T-helper 2 cell (primary cell): Measurements from ENCODE around the gene ODC1.

Experiments
- DNase-seq, 5 experiments: peaks; one replicate each; pipeline versions ENCODE4 v3.0.0 to v3.0.0-alpha.2; 2012 to 2022

The ODC1 gene

DNA sequence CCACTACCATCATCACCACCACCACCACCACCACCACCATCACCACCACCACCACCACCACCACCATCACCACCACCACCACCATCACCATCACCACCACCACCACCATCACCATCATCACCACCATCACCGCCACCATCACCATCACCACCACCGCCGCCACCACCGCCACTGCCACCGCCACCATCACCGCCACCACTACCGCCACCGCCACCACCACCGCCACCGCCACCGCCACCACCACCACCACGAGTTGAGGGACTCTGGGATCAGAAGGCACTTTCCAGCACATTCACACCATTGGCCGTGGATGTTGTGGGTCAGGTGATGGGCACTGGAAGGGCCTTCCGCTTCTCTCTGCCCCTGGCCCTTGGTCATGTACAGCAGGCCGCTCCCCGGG lies 48.8 kb downstream of the ODC1 start:
- no peak for DNase-seq

DNA sequence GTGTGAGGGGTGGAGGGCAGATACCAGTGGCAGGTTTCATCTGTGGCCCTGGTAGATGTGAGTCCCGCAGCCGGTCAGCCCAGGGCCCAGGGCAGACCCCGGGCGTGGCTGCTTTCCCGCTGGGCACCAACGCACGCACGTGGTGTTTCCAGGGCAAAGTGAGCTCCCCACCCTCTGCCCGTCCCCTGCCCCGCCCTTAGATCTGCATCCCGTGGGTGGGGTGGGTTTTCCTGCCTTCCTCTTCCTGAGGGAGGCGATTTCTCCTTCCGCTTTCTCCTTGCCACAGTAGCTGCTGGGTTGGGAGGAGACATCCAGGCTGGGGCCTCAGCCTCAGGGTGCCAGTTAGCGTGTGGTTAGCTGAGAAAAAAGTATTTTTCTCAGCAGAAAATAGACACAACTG lies 49.6 kb downstream of the ODC1 start:
- DNase-seq: no peak

DNA sequence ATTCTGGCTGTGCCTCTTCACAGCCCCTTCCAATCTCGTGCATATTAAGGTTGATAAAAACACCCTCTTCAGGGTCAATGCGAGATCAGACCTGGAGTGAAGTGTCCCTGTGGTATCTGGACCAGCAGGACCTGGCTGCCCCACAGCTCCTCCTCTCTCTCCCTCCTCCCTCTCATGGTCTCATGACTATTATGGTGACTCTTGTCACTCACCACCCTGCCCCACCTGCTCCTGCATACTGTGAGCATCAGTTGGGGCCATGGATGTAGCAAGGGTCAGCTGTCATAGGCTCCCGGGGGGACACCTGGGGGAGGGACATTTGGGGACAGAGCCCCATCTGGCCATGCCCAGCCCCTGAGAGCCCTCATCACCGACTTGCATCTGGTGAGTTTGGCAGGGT lies 50.2 kb downstream of the ODC1 start:
- no peak for DNase-seq

DNA sequence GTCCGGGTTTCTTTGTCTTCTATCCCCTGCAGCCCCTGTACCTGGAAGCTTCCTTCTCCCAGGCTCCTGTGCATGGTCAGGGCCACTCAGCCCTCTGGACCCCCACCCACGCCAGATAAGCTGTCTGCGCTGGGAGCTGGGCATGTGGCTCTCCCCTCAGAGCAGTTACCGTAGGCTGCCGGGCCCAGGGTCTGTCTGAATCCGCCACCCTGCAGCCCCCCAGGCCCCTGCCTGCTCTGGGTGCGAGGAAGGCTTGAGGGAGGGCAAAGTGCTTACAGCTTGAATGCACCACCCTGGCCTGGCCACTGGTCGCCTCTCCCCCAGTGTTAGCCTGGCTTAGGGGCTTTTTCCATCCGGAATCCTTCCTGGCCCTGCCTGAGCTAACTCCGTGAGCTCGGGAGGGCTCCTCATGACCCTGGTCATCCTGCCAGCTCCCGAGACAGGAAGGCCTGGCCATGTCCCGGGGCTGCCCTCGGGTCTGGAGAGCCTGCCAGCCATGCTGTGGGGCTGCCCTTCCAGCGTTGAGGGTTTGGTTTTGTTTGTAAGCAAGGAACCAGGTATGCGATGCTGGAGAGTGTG lies 50.7 kb downstream of the ODC1 start:
- no peak for DNase-seq

DNA sequence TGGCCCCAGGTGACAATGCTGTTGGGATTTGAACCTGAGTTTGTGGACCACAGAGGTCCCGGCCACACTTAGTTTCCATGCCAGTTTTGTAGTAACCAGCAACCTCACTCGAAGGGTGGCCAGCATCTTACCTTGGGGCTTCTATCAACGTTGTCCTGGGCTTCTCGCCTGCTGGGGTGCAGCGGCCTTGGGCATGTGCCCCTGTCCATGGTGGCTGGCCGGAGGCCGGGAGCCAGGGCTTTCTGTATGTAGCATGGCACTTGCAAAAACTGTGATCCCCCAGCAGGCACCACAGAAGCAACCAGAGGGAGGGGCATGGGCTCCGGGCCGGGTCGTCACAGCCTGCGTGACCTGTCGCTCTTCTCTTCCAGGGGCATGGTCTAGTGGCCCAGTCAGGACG lies 51.7 kb downstream of the ODC1 start:
- no peak for DNase-seq

DNA sequence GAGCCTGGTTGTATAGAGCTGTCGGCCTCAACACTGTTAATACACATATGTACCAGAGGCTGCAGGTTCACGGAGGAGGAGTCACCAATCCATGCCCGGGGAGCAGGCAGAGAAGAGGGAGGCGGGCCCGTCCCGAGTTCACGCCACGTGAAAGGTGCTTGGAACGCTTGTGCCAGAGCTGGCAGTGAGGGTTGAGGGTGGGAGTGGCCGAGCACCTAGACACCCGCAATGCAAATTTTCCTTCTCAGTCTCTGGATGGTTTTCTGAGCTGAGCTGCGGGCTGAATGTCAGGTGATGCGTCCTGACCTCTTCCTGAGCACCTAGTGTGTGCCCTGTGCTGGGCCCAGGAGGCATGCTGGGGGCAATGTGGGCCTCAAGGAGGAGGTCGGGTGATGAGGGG lies 52.2 kb downstream of the ODC1 start:
- DNase-seq: no peak

DNA sequence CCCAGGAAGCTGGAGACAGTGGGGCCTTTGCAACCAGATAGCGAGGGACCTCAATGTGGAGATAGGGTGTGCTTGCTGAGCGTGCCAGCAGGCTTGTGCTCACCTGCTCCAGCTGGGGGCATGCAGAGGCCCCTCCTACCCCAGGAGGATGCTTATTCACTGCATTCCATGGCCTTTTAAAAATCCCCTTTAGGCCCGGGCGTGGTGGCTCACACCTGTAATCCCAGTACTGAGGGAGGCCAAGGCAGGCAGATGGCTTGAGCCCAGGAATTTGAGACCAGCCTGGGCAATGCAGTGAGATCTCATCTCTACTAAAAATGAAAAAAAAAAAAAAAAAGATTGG lies 54.5 kb downstream of the ODC1 start:
- DNase-seq: no peak

DNA sequence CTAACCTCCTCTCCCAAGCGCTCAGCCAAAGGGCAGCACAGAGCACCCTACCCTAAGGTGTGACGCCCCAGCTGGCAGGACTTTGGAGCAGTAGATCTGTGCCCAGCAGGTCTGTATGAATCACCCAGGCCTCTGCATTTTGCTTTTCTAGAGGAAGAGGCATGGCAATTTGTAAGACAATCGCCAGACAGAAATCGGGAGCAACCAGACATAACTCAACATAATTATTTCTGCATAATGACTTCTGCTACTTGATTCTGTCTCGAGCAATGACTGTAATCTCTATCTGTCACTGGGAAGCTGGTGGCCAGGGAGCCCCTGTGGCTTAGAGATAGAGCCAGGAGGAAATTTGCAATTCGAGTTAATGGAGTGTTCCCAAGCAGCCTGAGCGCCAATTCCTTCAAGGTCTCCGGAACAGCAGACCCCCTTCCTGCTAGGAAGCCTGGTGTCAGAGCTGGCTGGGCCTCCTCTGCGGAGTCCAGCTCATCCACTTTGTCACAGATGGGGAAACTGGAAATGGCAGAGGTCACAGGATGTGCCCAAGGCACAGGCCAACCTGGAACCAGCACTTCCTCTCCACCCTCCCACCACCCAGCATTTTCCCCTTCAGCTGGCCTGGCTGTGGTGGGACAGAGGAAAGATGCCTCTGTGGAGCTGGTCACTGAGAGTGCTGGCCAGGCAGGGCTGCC lies 55.0 kb downstream of the ODC1 start:
- DNase-seq: no peak

DNA sequence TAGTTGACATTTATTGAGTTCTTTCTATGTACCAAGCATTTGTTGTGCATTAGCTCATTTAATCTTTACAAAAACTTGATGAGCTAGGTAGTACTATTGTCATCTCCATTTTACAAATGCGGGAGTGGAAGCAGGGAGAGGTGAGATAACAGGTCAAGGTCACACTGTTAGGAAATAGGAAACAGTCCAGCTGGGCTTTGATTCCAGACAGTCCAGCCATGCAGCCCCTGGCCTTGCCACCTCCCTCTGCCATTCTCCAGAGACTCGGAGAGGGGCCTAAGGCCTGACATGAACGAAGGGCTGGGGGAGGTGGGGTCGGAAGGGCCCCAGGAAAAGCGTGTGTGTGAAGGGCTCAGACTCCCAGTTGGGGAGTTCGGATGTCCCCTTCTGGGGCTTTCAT lies 55.6 kb downstream of the ODC1 start:
- no peak for DNase-seq

DNA sequence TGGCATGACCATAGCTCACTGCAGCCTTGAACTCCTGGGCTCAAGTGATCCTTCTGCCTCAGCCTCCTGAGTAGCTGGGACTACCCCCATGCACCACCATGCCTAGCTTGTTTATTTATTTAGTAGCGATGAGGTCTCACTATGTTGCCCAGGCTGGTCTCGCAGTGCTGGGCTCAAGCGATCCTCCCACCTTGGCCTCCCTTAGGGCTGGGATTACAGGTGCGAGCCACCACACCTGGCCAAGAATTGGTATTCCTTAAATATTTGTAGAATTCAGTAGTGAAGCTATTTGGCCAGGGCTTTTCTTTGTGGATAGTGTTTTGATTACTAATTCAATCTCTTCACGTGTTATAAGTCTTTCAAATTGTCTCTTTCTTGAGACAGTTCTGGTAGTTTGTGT lies 56.0 kb downstream of the ODC1 start:
- DNase-seq: no peak

DNA sequence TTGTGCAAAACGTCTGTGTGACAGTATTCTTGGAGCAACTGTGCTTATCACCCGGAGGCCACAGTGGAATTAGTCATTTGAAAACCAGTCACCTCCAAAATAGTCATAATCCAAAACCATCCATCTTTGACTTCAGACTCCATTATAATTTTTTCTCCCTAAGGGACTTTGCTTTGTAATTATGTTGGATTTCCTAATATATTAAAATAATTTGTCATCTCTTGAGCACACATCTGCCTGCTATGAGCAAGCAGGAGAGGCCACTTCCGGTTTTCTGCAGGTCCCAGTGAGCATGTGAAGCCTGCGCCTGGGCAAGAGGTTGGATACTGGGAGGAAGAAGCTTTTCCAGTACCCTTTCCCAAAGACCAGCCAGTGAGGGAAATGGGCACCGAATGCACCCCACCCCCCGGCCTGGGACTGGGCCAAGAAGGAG lies 57.7 kb downstream of the ODC1 start:
- DNase-seq: no peak
